Measurements from ENCODE around the gene DNAH10. TPM values are rescaled to one million over a fixed set of nuclear protein-coding genes. Genes with fewer than 3 reads are reported as not detected.

Gene DNAH10
- total and polyA plus RNA-seq, 10 of the 15 experiments (the other 5 are each of a cell fraction or from before 2014, with no cell fraction given) = 0.01 to 0.32 (median 0.06) TPM

DNA sequence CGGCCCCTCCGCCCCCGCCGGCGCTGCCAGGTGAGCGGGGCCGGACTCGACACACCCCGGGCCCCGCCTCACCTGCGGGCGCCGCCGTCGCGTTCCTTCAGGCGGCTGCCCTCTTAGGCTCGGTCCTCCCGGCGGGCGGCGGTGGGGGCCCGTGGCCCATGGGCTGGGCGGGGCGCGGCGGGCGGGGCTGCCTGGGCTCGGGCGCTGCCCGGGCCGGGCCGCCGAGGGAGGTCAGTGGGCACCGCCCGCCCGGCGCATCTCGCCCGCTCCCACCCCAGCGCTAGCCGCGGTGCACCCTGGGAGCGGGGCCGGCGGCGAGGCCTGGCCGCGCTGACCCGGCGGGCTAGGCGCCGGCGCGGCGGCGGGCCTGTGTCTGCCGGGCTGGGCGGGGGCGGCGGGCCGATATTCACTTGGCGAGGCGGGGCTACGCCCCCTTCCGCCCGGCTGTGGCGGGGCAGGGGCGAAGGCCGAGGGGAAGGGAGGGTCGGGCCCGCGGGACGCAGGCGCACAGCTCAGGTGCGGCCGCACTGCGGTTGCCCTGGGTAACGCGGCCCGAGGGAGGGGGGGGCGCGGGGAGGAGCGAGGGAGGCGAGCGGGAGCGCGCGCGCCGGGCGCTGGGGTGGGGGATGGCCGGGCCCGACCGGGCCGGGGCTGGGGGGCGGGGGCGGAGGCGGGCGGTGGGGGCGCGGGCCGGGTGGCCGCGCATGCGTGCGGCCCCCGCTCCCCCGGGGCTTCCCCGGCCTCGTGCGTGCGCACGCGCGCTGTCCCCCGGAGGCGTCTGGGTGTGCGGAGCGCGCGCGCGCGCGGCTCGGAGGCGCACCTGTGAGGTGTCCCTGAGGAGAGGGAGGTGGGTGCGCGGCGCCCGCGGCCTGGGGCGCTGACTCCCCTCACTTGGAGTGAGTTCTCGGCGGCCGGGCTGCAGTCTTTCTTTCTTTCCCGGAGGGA, 210.6 kb downstream of the DNAH10 start, which contains the start of the genes CCDC92 and ZNF664 (continued):
- TF ChIP-seq, protein P1, sequence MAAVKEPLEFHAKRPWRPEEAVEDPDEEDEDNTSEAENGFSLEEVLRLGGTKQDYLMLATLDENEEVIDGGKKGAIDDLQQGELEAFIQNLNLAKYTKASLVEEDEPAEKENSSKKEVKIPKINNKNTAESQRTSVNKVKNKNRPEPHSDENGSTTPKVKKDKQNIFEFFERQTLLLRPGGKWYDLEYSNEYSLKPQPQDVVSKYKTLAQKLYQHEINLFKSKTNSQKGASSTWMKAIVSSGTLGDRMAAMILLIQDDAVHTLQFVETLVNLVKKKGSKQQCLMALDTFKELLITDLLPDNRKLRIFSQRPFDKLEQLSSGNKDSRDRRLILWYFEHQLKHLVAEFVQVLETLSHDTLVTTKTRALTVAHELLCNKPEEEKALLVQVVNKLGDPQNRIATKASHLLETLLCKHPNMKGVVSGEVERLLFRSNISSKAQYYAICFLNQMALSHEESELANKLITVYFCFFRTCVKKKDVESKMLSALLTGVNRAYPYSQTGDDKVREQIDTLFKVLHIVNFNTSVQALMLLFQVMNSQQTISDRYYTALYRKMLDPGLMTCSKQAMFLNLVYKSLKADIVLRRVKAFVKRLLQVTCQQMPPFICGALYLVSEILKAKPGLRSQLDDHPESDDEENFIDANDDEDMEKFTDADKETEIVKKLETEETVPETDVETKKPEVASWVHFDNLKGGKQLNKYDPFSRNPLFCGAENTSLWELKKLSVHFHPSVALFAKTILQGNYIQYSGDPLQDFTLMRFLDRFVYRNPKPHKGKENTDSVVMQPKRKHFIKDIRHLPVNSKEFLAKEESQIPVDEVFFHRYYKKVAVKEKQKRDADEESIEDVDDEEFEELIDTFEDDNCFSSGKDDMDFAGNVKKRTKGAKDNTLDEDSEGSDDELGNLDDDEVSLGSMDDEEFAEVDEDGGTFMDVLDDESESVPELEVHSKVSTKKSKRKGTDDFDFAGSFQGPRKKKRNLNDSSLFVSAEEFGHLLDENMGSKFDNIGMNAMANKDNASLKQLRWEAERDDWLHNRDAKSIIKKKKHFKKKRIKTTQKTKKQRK (IDR thresholded peaks at IDR 0.05; ENCODE audit: low read depth, low read length) = no peak
- TF ChIP-seq RELA (IDR thresholded peaks at IDR 0.05; ENCODE audit: borderline replicate concordance, partially characterized antibody) = no peak
- no peak for TF ChIP-seq TBL1XR1 (IDR thresholded peaks at IDR 0.05; ENCODE audit: low read depth, low read length)
- TF ChIP-seq CHD2 (IDR thresholded peaks at IDR 0.05; ENCODE audit: borderline replicate concordance, low read depth, low read length) = peak; percentile 30; the same call in 1 of the 2 replicates

- Histone ChIP-seq H3K4me3 (peak overlapping the region; percentile 76), H3K4me1 (ENCODE audit: control insufficient read depth, insufficient read depth, low read length) (no peaks in the 10 kb centered on the region; the same call in 1 of the 2 replicates), H3K9ac (ENCODE audit: control insufficient read depth, insufficient read depth, low read length) (peak overlapping the region; percentile 55), H3K36me3 (ENCODE audit: control insufficient read depth in 2 of 2, insufficient read depth in 2 of 2, low read length in 1 of 2) (peaks cover 0 to 7% of the 10 kb centered on the region in 2 experiments; a peak in 3 of 4 replicates), H4K20me1 (ENCODE audit: control insufficient read depth, insufficient read depth) (no peaks in the 10 kb centered on the region), H3K4me2 (ENCODE audit: control insufficient read depth, insufficient read depth) (peak overlapping the region; percentile 75), H3K79me2 (ENCODE audit: control insufficient read depth, insufficient read depth, low read length) (peaks cover 14% of the 10 kb centered on the region), H3K9me3 (replicated peaks; ENCODE audit: control insufficient read depth, insufficient read depth, low read length) (no peaks in the 10 kb centered on the region), H2AFZ (ENCODE audit: control insufficient read depth, low read depth, low read length) (peak overlapping the region; percentile 61), H3K27ac (ENCODE audit: control insufficient read depth, insufficient read depth) (peak overlapping the region; percentile 61), H3K27me3 (replicated peaks in 1 of 2; ENCODE audit: control insufficient read depth in 2 of 2, insufficient read depth in 2 of 2, low read length in 1 of 2) (no peaks in the 10 kb centered on the region)
- SMC1A ChIA-PET (ENCODE audit: uncharacterized antibody, unreplicated experiment) = interaction anchor here (0.9 to 1.4 kb wide), 2 partner anchors 9 to 12 kb away, joined by 4 read pairs; no protein-coding TSS in a partner anchor
- FAIRE-seq = no peak
- in situ Hi-C loops (cut with MboI) (no loop called here), intact Hi-C loops (cut with micrococcal nuclease; ENCODE audit: unreplicated experiment) (no loop called here)
- BruUV-seq (replicated peaks) = no TSS peak
- CTCF ChIA-PET = interaction anchor here (0.9 to 1.7 kb wide), 2 partner anchors 10 to 11 kb away, joined by 3 to 10 read pairs; no protein-coding TSS in a partner anchor
- POLR2A ChIA-PET = interaction anchor here (0.5 to 0.6 kb wide), 2 partner anchors 9 to 80 kb away, joined by 3 to 9 read pairs; no protein-coding TSS in a partner anchor
- WGBS (ENCODE audit: insufficient coverage, insufficient replicate concordance, low lambda C conversion rate, missing lambda C conversion rate) = 2% methylated on average over 39 of the region's 69 CpGs
- peak; percentile 41 for ATAC-seq
- DNase-seq (ENCODE audit: low read depth, low spot score) = no peak
- RAD21 ChIA-PET (ENCODE audit: unreplicated experiment) = no interaction called here
- peak; percentile 73 for TF ChIP-seq GATAD2B (conservative IDR thresholded peaks at IDR 0.05; ENCODE audit: low read depth)
- peak; percentile 67 for TF ChIP-seq IKZF1 (conservative IDR thresholded peaks at IDR 0.05)
- TF ChIP-seq DPF2 (IDR thresholded peaks at IDR 0.05) = peak; percentile 45; the same call in 1 of the 2 replicates
- peak; percentile 49 for TF ChIP-seq NKRF (conservative IDR thresholded peaks at IDR 0.05)
- TF ChIP-seq STAT3 (IDR thresholded peaks at IDR 0.05; ENCODE audit: low read depth, low read length) = no peak
- TF ChIP-seq EGR1 (IDR thresholded peaks at IDR 0.05; ENCODE audit: borderline replicate concordance in 1 of 2, low read depth in 2 of 2, low read length in 2 of 2) = peak in 1 of 2 experiments; percentile 26; a peak in 1 of 3 replicates
- TF ChIP-seq YY1 (IDR thresholded peaks at IDR 0.05; ENCODE audit: low read depth, low read length) = peak; percentile 82
- TF ChIP-seq RUNX3 (IDR thresholded peaks at IDR 0.05; ENCODE audit: low read length) = peak; percentile 68
Measured at GRCh38 chr12:123973552-123974341, 211.6 kb downstream of the DNAH10 start.
